Measurements from ENCODE around the gene RAD51.

DNA sequence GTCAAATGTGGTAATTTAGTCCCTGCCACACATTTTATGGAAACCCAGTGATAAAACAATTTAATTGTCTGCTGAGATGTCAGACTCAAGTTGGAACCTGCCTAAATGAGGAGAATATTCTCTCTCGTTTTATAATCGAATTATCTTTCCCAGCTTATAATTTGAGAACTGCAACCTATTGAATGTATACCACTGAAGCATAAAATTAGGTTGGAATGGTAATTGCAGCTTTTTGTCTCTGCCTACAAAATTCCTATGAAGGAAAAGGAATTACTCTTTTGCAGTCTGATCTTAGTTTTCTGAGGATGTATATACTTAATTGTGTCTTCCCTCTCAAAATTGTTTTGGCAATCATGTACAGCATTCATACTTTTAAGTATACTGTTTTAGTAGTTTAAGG, 28.9 kb downstream of the RAD51 start:
- TF ChIP-seq, protein P1, sequence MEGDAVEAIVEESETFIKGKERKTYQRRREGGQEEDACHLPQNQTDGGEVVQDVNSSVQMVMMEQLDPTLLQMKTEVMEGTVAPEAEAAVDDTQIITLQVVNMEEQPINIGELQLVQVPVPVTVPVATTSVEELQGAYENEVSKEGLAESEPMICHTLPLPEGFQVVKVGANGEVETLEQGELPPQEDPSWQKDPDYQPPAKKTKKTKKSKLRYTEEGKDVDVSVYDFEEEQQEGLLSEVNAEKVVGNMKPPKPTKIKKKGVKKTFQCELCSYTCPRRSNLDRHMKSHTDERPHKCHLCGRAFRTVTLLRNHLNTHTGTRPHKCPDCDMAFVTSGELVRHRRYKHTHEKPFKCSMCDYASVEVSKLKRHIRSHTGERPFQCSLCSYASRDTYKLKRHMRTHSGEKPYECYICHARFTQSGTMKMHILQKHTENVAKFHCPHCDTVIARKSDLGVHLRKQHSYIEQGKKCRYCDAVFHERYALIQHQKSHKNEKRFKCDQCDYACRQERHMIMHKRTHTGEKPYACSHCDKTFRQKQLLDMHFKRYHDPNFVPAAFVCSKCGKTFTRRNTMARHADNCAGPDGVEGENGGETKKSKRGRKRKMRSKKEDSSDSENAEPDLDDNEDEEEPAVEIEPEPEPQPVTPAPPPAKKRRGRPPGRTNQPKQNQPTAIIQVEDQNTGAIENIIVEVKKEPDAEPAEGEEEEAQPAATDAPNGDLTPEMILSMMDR (IDR thresholded peaks at IDR 0.05 in 4 of 5, conservative IDR thresholded peaks at IDR 0.05 in 1 of 5) = no peak
- no peak for TF ChIP-seq POLR2A (IDR thresholded peaks at IDR 0.05)
